GM21737 (cell line): Measurements from ENCODE around the gene ZDHHC14.
"Not testable (repeated sequence)": the region's sequence is repeated elsewhere in the genome, so short reads cannot be mapped to it uniquely, and the experiment has no call there.

Experiments
- ATAC-seq: cut with Tn5 transposase; IDR thresholded peaks from one replicate; pipeline ENCODE4 v1.9.1; 2021; ENCODE audit warnings: mild to moderate bottlenecking, moderate library complexity; ENCODE audit not compliant: unreplicated experiment

Gene ZDHHC14

GRCh38 chr6:157380779-157381561, at the start of gene ZDHHC14:
Gene ZDHHC14, plus strand, starts transcription at chr6:157381190.
- ATAC-seq: peak; percentile 70

GRCh38 chr6:157332813-157333212, 48.2 kb upstream of the ZDHHC14 start:
- ATAC-seq: no peak

GRCh38 chr6:157333537-157333936, 47.5 kb upstream of the ZDHHC14 start:
- ATAC-seq: no peak

DNA sequence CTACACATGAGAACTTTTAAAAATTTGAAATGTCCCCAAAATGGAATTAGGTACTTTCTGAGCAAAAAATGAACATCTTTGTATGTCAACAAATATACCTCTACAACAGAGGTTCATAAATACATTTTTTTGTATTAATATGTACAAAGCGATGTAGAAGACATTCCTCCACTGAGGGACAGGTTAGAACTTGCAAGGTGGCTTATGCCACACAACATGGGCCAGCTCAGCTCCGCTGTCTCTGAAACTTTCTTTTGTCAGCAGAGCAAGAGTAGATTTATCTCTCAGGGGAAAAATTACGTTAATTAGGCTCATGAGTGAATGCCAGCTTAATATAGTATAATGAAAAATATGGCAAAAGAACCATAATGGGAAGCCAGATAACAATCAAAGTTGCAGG, 47.0 kb upstream of the ZDHHC14 start:
- ATAC-seq: no peak

DNA sequence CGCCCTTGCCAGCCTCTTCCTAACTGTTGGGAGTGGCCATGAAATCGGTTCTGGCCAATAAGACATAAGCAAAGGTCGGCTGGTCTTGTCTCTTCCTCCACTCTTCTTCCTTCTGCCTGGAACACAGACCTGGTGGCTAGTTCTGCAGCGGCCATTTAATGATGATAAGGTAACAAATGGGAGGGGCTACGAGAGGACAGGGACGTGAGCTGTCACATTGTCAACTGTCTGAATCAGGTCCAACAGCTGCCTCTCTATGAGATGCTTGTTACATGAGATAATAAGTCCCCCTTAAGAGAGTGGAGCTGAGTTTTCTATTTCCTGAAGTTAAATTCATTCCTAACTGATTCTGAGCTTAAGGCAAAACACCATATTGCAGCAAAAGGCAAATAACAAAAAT, 45.2 kb upstream of the ZDHHC14 start:
- ATAC-seq: no peak

- not testable (repeated sequence) for ATAC-seq
Observed at GRCh38 chr6:157337276-157337675, 43.7 kb upstream of the ZDHHC14 start.

GRCh38 chr6:157337751-157338150, 43.2 kb upstream of the ZDHHC14 start:
- ATAC-seq: no peak

GRCh38 chr6:157339432-157339831, 41.6 kb upstream of the ZDHHC14 start:
- no peak for ATAC-seq

- no peak for ATAC-seq
Observed at GRCh38 chr6:157343732-157344131, 37.3 kb upstream of the ZDHHC14 start.

- no peak for ATAC-seq
Observed at GRCh38 chr6:157346373-157346772, 34.6 kb upstream of the ZDHHC14 start.

GRCh38 chr6:157358287-157358686, 22.7 kb upstream of the ZDHHC14 start:
- no peak for ATAC-seq

DNA sequence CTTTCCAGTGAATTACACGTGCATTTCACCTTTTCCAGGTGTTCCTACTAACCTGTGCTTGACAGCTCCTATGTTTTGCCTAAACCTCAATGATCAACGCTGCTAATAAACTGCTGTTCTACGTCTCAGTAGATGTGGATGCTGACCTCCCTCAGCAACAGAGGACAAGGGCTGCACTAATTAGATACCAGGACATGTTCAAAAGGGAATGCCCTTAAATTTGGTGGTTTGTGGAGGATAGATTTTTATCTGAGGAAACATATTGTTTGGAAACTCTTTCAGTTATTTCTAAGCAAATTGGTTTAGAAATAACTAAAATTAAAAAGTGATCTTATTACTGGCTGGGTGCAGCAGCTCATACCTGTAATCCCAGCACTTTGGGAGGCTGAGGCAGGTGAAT, 19.1 kb upstream of the ZDHHC14 start:
- ATAC-seq: no peak

- no peak for ATAC-seq
Observed at GRCh38 chr6:157364705-157365104, 16.3 kb upstream of the ZDHHC14 start.

DNA sequence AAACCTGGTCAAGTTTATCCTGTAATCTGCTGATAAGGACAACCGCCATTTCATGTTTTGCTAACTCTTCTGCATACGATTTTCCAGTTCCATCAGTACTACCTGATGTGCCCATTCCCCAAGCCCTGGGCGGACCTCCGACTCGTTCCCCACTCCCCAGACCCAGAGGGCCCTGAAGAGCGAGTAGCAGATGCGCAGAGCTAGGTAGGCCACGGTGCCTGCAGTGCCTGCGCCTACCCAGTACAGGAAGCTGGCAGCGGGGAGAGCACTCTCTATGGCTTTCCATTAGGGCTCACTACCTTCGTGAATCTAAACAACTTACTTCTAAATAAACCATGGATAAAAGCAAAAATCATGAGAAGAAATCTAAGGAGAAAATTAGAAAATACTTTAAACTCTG, 14.3 kb upstream of the ZDHHC14 start:
- ATAC-seq: no peak

- ATAC-seq: no peak
Observed at GRCh38 chr6:157368359-157369049, 12.5 kb upstream of the ZDHHC14 start.

DNA sequence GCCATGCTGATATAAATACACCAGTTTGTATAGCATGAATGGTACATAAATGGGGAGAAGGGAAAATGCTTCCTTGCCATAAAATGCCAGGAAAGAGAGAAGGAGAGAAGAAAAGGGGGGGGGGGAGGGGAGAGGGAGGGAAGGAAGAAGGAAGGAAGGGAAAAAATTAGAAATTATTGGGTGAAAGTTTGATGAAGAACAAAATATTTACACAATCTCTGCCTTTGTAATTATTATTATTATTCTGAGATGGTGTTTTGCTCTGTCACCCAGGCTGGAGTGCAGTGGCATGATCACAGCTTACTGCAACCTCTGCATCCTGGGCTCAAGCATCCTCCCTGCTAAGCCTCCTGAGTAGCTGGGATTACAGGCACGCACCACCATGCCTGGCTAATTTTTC, 10.2 kb upstream of the ZDHHC14 start:
- ATAC-seq: no peak

DNA sequence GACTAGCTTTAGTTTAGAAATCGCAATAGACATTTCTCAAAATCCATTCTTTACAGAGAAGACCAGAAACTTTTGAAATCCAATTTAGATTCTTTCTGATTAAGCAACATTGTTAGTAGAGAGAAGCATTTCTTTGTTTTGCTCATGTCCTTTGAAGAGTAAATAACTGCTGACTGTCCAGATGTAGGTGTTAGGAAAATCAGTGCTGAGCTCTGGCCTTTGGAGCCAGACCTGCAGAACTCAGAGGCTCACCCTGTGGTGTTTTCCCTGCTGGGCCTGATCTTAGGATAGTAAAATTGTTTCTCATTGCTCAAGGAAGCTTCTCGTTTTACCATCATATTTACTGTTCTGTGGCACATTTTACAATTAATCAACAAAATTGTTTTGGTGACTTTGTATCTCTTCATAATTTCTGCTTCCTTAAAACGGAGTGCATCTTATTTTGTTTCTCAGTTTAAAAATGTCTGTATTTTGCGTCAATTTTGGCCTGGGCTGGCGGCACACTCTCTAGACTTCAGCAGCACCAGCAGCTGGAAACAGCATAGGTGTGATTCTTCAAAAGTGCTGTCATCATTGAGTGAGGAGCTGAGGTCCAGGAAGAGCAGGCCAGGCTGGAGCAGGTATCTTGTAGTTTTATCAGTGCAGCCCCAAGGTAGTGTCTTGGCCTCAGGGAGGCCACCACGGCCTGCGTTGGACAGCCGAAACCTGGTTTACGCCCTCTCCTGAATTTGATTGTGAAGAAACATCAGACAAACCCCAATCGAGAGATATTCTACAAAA, 8.3 kb upstream of the ZDHHC14 start:
- ATAC-seq: no peak

DNA sequence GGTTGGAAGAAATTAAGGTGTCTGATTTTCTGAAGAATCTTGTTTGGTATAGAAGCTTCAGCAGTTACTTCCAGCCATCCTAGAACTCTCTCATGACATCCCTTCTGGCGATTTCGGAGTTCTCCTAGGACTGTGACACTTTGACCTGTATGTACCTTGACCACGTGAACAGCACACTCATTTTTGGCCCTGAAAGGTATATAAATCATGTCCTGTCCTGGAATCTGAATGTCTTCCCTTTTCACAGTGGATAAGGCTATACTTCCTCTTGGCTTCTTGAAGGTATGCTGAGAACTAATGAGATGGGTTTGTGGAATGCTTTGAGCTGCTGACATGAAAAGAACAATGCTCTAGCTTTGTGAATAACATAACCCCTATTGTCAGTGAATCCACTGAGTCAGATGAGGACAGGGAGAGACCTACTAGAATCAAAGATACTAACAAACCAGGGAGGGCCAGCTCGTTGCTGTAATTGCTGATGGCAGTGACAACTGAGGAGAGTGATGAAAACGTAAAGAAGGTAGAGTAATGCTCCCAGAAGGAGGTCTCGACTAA, 6.0 kb upstream of the ZDHHC14 start:
- ATAC-seq: no peak

- no peak for ATAC-seq
Observed at GRCh38 chr6:157376241-157376640, 4.7 kb upstream of the ZDHHC14 start.

GRCh38 chr6:157376706-157377230, 4.2 kb upstream of the ZDHHC14 start:
- no peak for ATAC-seq
